Liver (tissue), 9 donors: ENCODE results near the gene BCL6B. TPM values are rescaled to one million over a fixed set of nuclear protein-coding genes. Genes with fewer than 3 reads are reported as not detected.

ENCODE experiments used
- DNase-seq: peaks from one replicate; pipeline ENCODE4 v3.0.0-alpha.2; 2017; ENCODE audit warnings: low spot score
- H3K27ac ChIP-seq, 2 donors: one replicate each; pipeline ENCODE4 v1.7.0; 2013; ENCODE audit warnings: inconsistent platforms in 2 of 2, low read length in 2 of 2, control low read depth in 1 of 2, low read depth in 1 of 2, mild to moderate bottlenecking in 1 of 2
- H3K27me3 ChIP-seq, 4 donors: one replicate each; pipeline versions ENCODE4 v1.6.1 to v1.7.0; 2013; ENCODE audit warnings: low read length in 3 of 4, inconsistent platforms in 1 of 4, mild to moderate bottlenecking in 1 of 4, moderate library complexity in 1 of 4; ENCODE audit not compliant: control insufficient read depth in 4 of 4, insufficient read depth in 4 of 4
- H3K36me3 ChIP-seq, 4 donors: one replicate each; pipeline versions ENCODE4 v1.6.1 to v1.7.0; 2013; ENCODE audit warnings: low read length in 3 of 4, mild to moderate bottlenecking in 3 of 4, low read depth in 1 of 4, moderate library complexity in 1 of 4; ENCODE audit not compliant: control insufficient read depth in 4 of 4, insufficient read depth in 3 of 4
- H3K4me1 ChIP-seq, 4 donors: one replicate each; pipeline versions ENCODE4 v1.6.1 to v1.7.0; 2013; ENCODE audit warnings: low read length in 3 of 4, mild to moderate bottlenecking in 3 of 4, moderate library complexity in 1 of 4; ENCODE audit not compliant: control insufficient read depth in 4 of 4, insufficient read depth in 4 of 4
- H3K4me3 ChIP-seq, 3 donors: one replicate each; pipeline versions ENCODE4 v1.6.1 to v1.7.0; 2013; ENCODE audit warnings: low read length in 3 of 3, control low read depth in 1 of 3, low read depth in 1 of 3, mild to moderate bottlenecking in 1 of 3
- H3K9ac ChIP-seq, 2 donors: one replicate each; pipeline ENCODE4 v1.7.0; 2013; ENCODE audit warnings: low read length in 2 of 2, mild to moderate bottlenecking in 2 of 2, moderate library complexity in 2 of 2, control low read depth in 1 of 2, low read depth in 1 of 2
- H3K9me3 ChIP-seq, 4 donors: one replicate each; pipeline versions ENCODE4 v1.6.1 to v1.7.0; 2013; ENCODE audit warnings: low read length in 3 of 4; ENCODE audit not compliant: control insufficient read depth in 4 of 4
- ATF3 ChIP-seq: IDR thresholded peaks from 2 replicates; pipeline ENCODE4 v1.6.1; 2016; ENCODE audit warnings: antibody characterized with exemption
- EGR1 ChIP-seq, 2 donors: IDR thresholded peaks; 2 replicates each; pipeline ENCODE4 v1.6.1; 2016 to 2018; ENCODE audit warnings: antibody characterized with exemption in 2 of 2, low read depth in 2 of 2
- FOXA1 ChIP-seq: IDR thresholded peaks from 2 replicates; pipeline ENCODE4 v1.6.1; 2016; ENCODE audit warnings: antibody characterized with exemption
- FOXA2 ChIP-seq: IDR thresholded peaks from 2 replicates; pipeline ENCODE4 v1.6.1; 2016; ENCODE audit warnings: antibody characterized with exemption
- GABPA ChIP-seq, 2 donors: IDR thresholded peaks in 1 of 2; conservative IDR thresholded peaks in 1 of 2; 2 replicates each; pipeline ENCODE4 v1.6.1; 2016; ENCODE audit warnings: antibody characterized with exemption in 2 of 2, mild to moderate bottlenecking in 1 of 2, moderate library complexity in 1 of 2
- HNF4A ChIP-seq, 2 donors: conservative IDR thresholded peaks; 2 replicates each; pipeline ENCODE4 v1.6.1; 2016; ENCODE audit warnings: antibody characterized with exemption in 2 of 2, mild to moderate bottlenecking in 2 of 2
- HNF4G ChIP-seq: IDR thresholded peaks from 2 replicates; pipeline ENCODE4 v1.6.1; 2016; ENCODE audit warnings: antibody characterized with exemption
- JUND ChIP-seq, 2 donors: IDR thresholded peaks; 2 replicates each; pipeline ENCODE4 v1.6.1; 2016; ENCODE audit warnings: antibody characterized with exemption in 2 of 2
- NR2F2 ChIP-seq: IDR thresholded peaks from 2 replicates; pipeline ENCODE4 v1.6.1; 2016; ENCODE audit warnings: antibody characterized with exemption
- RAD21 ChIP-seq, 2 donors: IDR thresholded peaks; 2 replicates each; pipeline ENCODE4 v1.6.1; 2016; ENCODE audit warnings: antibody characterized with exemption in 2 of 2, mild to moderate bottlenecking in 2 of 2
- REST ChIP-seq: IDR thresholded peaks from 2 replicates; pipeline ENCODE4 v1.6.1; 2016; ENCODE audit warnings: antibody characterized with exemption, mild to moderate bottlenecking
- RXRA ChIP-seq, 2 donors: IDR thresholded peaks; 2 replicates each; pipeline ENCODE4 v1.6.1; 2017 to 2018; ENCODE audit warnings: antibody characterized with exemption in 2 of 2, mild to moderate bottlenecking in 1 of 2
- SP1 ChIP-seq: IDR thresholded peaks from 2 replicates; pipeline ENCODE4 v1.6.1; 2018; ENCODE audit warnings: antibody characterized with exemption, mild to moderate bottlenecking
- TAF1 ChIP-seq: conservative IDR thresholded peaks from 2 replicates; pipeline ENCODE4 v1.6.1; 2016; ENCODE audit warnings: antibody characterized with exemption, mild to moderate bottlenecking
- YY1 ChIP-seq: IDR thresholded peaks from 2 replicates; pipeline ENCODE4 v1.6.1; 2016; ENCODE audit warnings: antibody characterized with exemption, mild to moderate bottlenecking
- ZBTB33 ChIP-seq: IDR thresholded peaks from 2 replicates; pipeline ENCODE4 v1.6.1; 2016; ENCODE audit warnings: antibody characterized with exemption
- WGBS: extraction: QIAGEN DNeasy Blood & Tissue Kit; methylation state at CpG from one replicate; pipeline ENCODE4 v1.1.7; 2013; 5-methylcytosine and 5-hydroxymethylcytosine counted together
- polyA plus RNA-seq, 2 donors: library from polyadenylated mRNA; stranded (reverse) in 1 of 2; unstranded in 1 of 2; fragments of 200-250 nt in 1 of 2; fragments of >200 nt in 1 of 2; fragmentation: Nextera tagmentation in 1 of 2; extraction: Ambion mirVana in 1 of 2; gene quantifications; one replicate each; pipeline versions ENCODE4 v1.2.1 to v1.2.3, GENCODE V29; 2013 to 2015
- total RNA-seq, 2 donors: library from RNA; depleted of rRNA; stranded (reverse); fragments of >200 nt; gene quantifications; one replicate each; pipeline ENCODE4 v1.2.3, GENCODE V29; 2014
- TF ChIP-seq, protein P1 (sequence below): IDR thresholded peaks from 2 replicates; pipeline ENCODE4 v1.6.1; 2016; ENCODE audit warnings: antibody characterized with exemption
- TF ChIP-seq, protein P2 (sequence below): fragments of 150-350 bp; IDR thresholded peaks from 2 replicates; pipeline ENCODE4 v1.5.1; 2017; ENCODE audit warnings: improper control_type of control experiment, low read depth, low read length; ENCODE audit not compliant: missing input control
- donor health status: healthy.
- donor health status: healthy.
- donor health status: healthy.
- donor health status: healthy.
- donor health status: healthy.

The BCL6B gene
- total and polyA plus RNA-seq, 4 donors, result 1.1 to 5.7 (median 1.8) TPM

GRCh38 chr17:6994118-6994598, 28.7 kb upstream of the BCL6B start:
- Histone ChIP-seq H3K9me3 (no peaks in the 10 kb centered on the region), H3K36me3 (peaks cover 0 to 8% (median 3%) of the 10 kb centered on the region in 4 donors), H3K4me3 (no peak overlapping the region), H3K27ac (no peak overlapping the region), H3K4me1 (peaks cover 2 to 10% (median 5%) of the 10 kb centered on the region in 4 donors), H3K27me3 (no peaks in the 10 kb centered on the region), H3K9ac (no peak overlapping the region)
- 90% methylated on average over 10 of the region's 10 CpGs for WGBS
- TF ChIP-seq FOXA2, result no peak
- TF ChIP-seq, protein P1, sequence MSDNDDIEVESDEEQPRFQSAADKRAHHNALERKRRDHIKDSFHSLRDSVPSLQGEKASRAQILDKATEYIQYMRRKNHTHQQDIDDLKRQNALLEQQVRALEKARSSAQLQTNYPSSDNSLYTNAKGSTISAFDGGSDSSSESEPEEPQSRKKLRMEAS, result no peak
- no peak for TF ChIP-seq NR2F2
- no peak for DNase-seq

DNA sequence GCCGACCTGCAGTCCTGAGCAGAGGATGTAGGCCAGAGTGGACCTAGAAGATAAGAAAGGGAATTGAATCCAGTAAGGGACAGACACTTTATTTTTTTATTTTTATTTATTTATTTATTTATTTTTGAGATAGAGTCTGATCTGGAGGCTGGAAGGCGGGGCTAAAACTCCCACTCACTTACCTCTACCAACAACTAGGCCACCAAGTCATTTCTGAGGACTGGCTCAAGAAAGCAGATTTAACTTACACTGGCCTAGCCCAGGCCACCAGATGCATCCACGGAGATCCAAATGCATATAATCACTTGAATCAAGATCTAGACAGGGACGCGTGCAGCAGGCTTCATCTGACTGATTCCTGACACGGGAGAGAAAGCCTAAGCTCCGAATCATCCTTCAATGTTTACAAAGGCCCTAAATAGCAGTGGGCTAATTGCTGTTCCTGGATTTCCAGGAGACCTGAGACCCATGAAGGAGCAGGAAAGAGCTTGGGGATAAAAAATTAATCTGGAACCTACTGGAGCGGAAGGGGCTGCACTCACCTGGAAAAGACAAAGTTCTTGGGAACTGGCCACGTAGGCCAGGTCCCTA, 28.1 kb upstream of the BCL6B start:
- no peak overlapping the region for H3K27ac ChIP-seq
- no peak overlapping the region for H3K4me3 ChIP-seq
- H3K9ac ChIP-seq, result no peak overlapping the region
- peaks cover 2 to 13% (median 6%) of the 10 kb centered on the region in 4 donors for H3K36me3 ChIP-seq
- H3K4me1 ChIP-seq, result peaks cover 2 to 10% (median 5%) of the 10 kb centered on the region in 4 donors
- no peak for DNase-seq
- 92% methylated on average over 9 of the region's 9 CpGs for WGBS
- TF ChIP-seq EGR1 (IDR thresholded peaks at IDR 0.05; ENCODE audit: low read depth in 2 of 2) (no peak), GABPA (IDR thresholded peaks at IDR 0.05 in 1 of 2, conservative IDR thresholded peaks at IDR 0.05 in 1 of 2) (no peak), FOXA2 (no peak), RAD21 (IDR thresholded peaks at IDR 0.05) (no peak), SP1 (no peak), NR2F2 (no peak), HNF4A (conservative IDR thresholded peaks at IDR 0.05) (no peak), ZBTB33 (no peak), RXRA (IDR thresholded peaks at IDR 0.05) (no peak), JUND (IDR thresholded peaks at IDR 0.05) (no peak), ATF3 (no peak), FOXA1 (no peak), YY1 (no peak), TAF1 (no peak), REST (no peak), HNF4G (no peak)
- TF ChIP-seq, protein P2, sequence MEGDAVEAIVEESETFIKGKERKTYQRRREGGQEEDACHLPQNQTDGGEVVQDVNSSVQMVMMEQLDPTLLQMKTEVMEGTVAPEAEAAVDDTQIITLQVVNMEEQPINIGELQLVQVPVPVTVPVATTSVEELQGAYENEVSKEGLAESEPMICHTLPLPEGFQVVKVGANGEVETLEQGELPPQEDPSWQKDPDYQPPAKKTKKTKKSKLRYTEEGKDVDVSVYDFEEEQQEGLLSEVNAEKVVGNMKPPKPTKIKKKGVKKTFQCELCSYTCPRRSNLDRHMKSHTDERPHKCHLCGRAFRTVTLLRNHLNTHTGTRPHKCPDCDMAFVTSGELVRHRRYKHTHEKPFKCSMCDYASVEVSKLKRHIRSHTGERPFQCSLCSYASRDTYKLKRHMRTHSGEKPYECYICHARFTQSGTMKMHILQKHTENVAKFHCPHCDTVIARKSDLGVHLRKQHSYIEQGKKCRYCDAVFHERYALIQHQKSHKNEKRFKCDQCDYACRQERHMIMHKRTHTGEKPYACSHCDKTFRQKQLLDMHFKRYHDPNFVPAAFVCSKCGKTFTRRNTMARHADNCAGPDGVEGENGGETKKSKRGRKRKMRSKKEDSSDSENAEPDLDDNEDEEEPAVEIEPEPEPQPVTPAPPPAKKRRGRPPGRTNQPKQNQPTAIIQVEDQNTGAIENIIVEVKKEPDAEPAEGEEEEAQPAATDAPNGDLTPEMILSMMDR, result no peak
- TF ChIP-seq, protein P1, result no peak
- H3K9me3 ChIP-seq, result no peaks in the 10 kb centered on the region
- H3K27me3 ChIP-seq, result no peaks in the 10 kb centered on the region
